ENCODE measurements around the gene FLT3. TPM values are rescaled to one million over a fixed set of nuclear protein-coding genes. Genes with fewer than 3 reads are reported as not detected.
"Not testable (repeated sequence)": the region's sequence is repeated elsewhere in the genome, so short reads cannot be mapped to it uniquely, and the experiment has no call there.

The FLT3 gene
- total RNA-seq, 5 donors from 2014 or later (not counting 1 experiment from before 2014, with no cell fraction given): 0.13 to 0.48 (median 0.26) TPM

- Histone ChIP-seq H3K4me1 (ENCODE audit: control insufficient read depth in 1 of 2, extremely low read depth in 1 of 2, insufficient read depth in 2 of 2, low read length in 2 of 2) (no peaks in the 10 kb centered on the region), H3K36me3 (ENCODE audit: control insufficient read depth in 2 of 2, extremely low read depth in 1 of 2, insufficient read depth in 1 of 2, low read length in 1 of 2) (no peaks in the 10 kb centered on the region), H3K9me3 (no peaks in the 10 kb centered on the region), H3K27me3 (replicated peaks in 1 of 2; ENCODE audit: control insufficient read depth in 2 of 2, extremely low read depth in 1 of 2, insufficient read depth in 2 of 2, low read length in 1 of 2) (peaks cover 0 to 18% of the 10 kb centered on the region in 2 experiments), H3K27ac (ENCODE audit: low read length) (no peak overlapping the region), H3K4me3 (ENCODE audit: control insufficient read depth in 1 of 2, extremely low read depth in 1 of 2, low read length in 1 of 2) (no peak overlapping the region)
- ATAC-seq (replicated peaks in 1 of 4) (no peak), DNase-seq (no peak)
- Mint-ChIP-seq H3K27ac (no peak overlapping the region), H3K9me3 (no peaks in the 10 kb centered on the region), H3K4me1 (peaks cover 0 to 6% (median 3%) of the 10 kb centered on the region in 3 donors), H3K27me3 (peaks cover 13 to 30% of the 10 kb centered on the region in 2 donors), H3K36me3 (no peaks in the 10 kb centered on the region), H3K4me3 (no peak overlapping the region)
- ChIA-PET POLR2A (no interaction called here), CTCF (interaction anchor here in 1 of 2 donors (0.7 kb wide), 1 partner anchor 144 kb away, joined by 3 read pairs; no protein-coding TSS in a partner anchor)
- 79% methylated on average over 4 of the region's 8 CpGs for WGBS (ENCODE audit: insufficient coverage)
These were observed 66.3 kb downstream of the FLT3 start for GRCh38 chr13:28033894-28034655.

GRCh38 chr13:28032438-28032837 is 67.9 kb downstream of the FLT3 start:
- H3K4me1 Mint-ChIP-seq: peaks cover 7 to 12% (median 8%) of the 10 kb centered on the region in 3 donors
- H3K4me3 ChIP-seq (ENCODE audit: control insufficient read depth in 1 of 2, extremely low read depth in 1 of 2, low read length in 1 of 2); H3K36me3 Mint-ChIP-seq; H3K4me3 Mint-ChIP-seq; H3K9me3 Mint-ChIP-seq; ATAC-seq (replicated peaks in 1 of 4); H3K36me3 ChIP-seq (ENCODE audit: control insufficient read depth in 2 of 2, extremely low read depth in 1 of 2, insufficient read depth in 1 of 2, low read length in 1 of 2); H3K4me1 ChIP-seq (ENCODE audit: control insufficient read depth in 1 of 2, extremely low read depth in 1 of 2, insufficient read depth in 2 of 2, low read length in 2 of 2); H3K27ac Mint-ChIP-seq; POLR2A ChIA-PET; H3K9me3 ChIP-seq; DNase-seq; H3K27ac ChIP-seq (ENCODE audit: low read length); CTCF ChIA-PET: not testable (repeated sequence)
- WGBS (ENCODE audit: insufficient coverage): no CpG with 5 or more reads among the region's 1 CpG
- peaks cover 8 to 33% of the 10 kb centered on the region in 2 donors for H3K27me3 Mint-ChIP-seq
- H3K27me3 ChIP-seq (replicated peaks in 1 of 2; ENCODE audit: control insufficient read depth in 2 of 2, extremely low read depth in 1 of 2, insufficient read depth in 2 of 2, low read length in 1 of 2): peaks cover 0 to 15% of the 10 kb centered on the region in 2 experiments

GRCh38 chr13:28031896-28032288 is 68.5 kb downstream of the FLT3 start:
- no peak overlapping the region for H3K27ac Mint-ChIP-seq
- CTCF ChIA-PET: no interaction called here

GRCh38 chr13:28031220-28031895 is 69.0 kb downstream of the FLT3 start:
- Mint-ChIP-seq H3K27me3 (peaks cover 8 to 34% of the 10 kb centered on the region in 2 donors), H3K9me3 (no peaks in the 10 kb centered on the region), H3K4me1 (peaks cover 9 to 14% (median 13%) of the 10 kb centered on the region in 3 donors), H3K27ac (no peak overlapping the region), H3K36me3 (no peaks in the 10 kb centered on the region), H3K4me3 (no peak overlapping the region)
- DNase-seq (peak in 3 of 35 experiments; percentile 0 to 25 (median 5)), ATAC-seq (replicated peaks in 1 of 4) (no peak)
- Histone ChIP-seq H3K27ac (ENCODE audit: low read length) (no peak overlapping the region), H3K36me3 (ENCODE audit: control insufficient read depth in 2 of 2, extremely low read depth in 1 of 2, insufficient read depth in 1 of 2, low read length in 1 of 2) (no peaks in the 10 kb centered on the region), H3K9me3 (no peaks in the 10 kb centered on the region), H3K4me3 (ENCODE audit: control insufficient read depth in 1 of 2, extremely low read depth in 1 of 2, low read length in 1 of 2) (no peak overlapping the region), H3K27me3 (replicated peaks in 1 of 2; ENCODE audit: control insufficient read depth in 2 of 2, extremely low read depth in 1 of 2, insufficient read depth in 2 of 2, low read length in 1 of 2) (peaks cover 0 to 15% of the 10 kb centered on the region in 2 experiments), H3K4me1 (ENCODE audit: control insufficient read depth in 1 of 2, extremely low read depth in 1 of 2, insufficient read depth in 2 of 2, low read length in 2 of 2) (peaks cover 0 to 2% of the 10 kb centered on the region in 2 experiments)
- 58% methylated on average over 10 of the region's 10 CpGs for WGBS (ENCODE audit: insufficient coverage)
- CTCF ChIA-PET: no interaction called here
- POLR2A ChIA-PET: no interaction called here

More at GRCh38 chr13:28031896-28032288, 68.5 kb downstream of the FLT3 start:
- H3K36me3 Mint-ChIP-seq: no peaks in the 10 kb centered on the region
- POLR2A ChIA-PET: no interaction called here
- no peak overlapping the region for H3K4me3 Mint-ChIP-seq
- WGBS (ENCODE audit: insufficient coverage): 75% methylated on average over 4 of the region's 5 CpGs
- DNase-seq (no peak), ATAC-seq (replicated peaks in 1 of 4) (no peak)
- peaks cover 0 to 2% of the 10 kb centered on the region in 2 experiments for H3K4me1 ChIP-seq (ENCODE audit: control insufficient read depth in 1 of 2, extremely low read depth in 1 of 2, insufficient read depth in 2 of 2, low read length in 2 of 2)
- H3K27ac ChIP-seq (ENCODE audit: low read length): no peak overlapping the region
- H3K36me3 ChIP-seq (ENCODE audit: control insufficient read depth in 2 of 2, extremely low read depth in 1 of 2, insufficient read depth in 1 of 2, low read length in 1 of 2): no peaks in the 10 kb centered on the region
- H3K9me3 Mint-ChIP-seq: no peaks in the 10 kb centered on the region
- peaks cover 8 to 34% of the 10 kb centered on the region in 2 donors for H3K27me3 Mint-ChIP-seq
- H3K27me3 ChIP-seq (replicated peaks in 1 of 2; ENCODE audit: control insufficient read depth in 2 of 2, extremely low read depth in 1 of 2, insufficient read depth in 2 of 2, low read length in 1 of 2): peaks cover 0 to 15% of the 10 kb centered on the region in 2 experiments
- H3K9me3 ChIP-seq: no peaks in the 10 kb centered on the region
- H3K4me3 ChIP-seq (ENCODE audit: control insufficient read depth in 1 of 2, extremely low read depth in 1 of 2, low read length in 1 of 2): no peak overlapping the region
- peaks cover 9 to 13% (median 12%) of the 10 kb centered on the region in 3 donors for H3K4me1 Mint-ChIP-seq

GRCh38 chr13:28027607-28028364 is 72.6 kb downstream of the FLT3 start:
- Histone ChIP-seq H3K36me3 (ENCODE audit: control insufficient read depth in 2 of 2, extremely low read depth in 1 of 2, insufficient read depth in 1 of 2, low read length in 1 of 2) (no peaks in the 10 kb centered on the region), H3K4me3 (ENCODE audit: control insufficient read depth in 1 of 2, extremely low read depth in 1 of 2, low read length in 1 of 2) (no peak overlapping the region), H3K27me3 (replicated peaks in 1 of 2; ENCODE audit: control insufficient read depth in 2 of 2, extremely low read depth in 1 of 2, insufficient read depth in 2 of 2, low read length in 1 of 2) (peaks cover 0 to 8% of the 10 kb centered on the region in 2 experiments), H3K9me3 (no peaks in the 10 kb centered on the region), H3K27ac (ENCODE audit: low read length) (no peak overlapping the region), H3K4me1 (ENCODE audit: control insufficient read depth in 1 of 2, extremely low read depth in 1 of 2, insufficient read depth in 2 of 2, low read length in 2 of 2) (peaks cover 0 to 2% of the 10 kb centered on the region in 2 experiments)
- Mint-ChIP-seq H3K27me3 (peaks cover 8 to 29% of the 10 kb centered on the region in 2 donors), H3K4me3 (peak overlapping the region in 1 of 3 donors; percentile 44), H3K27ac (no peak overlapping the region), H3K4me1 (peaks cover 9 to 14% (median 13%) of the 10 kb centered on the region in 3 donors), H3K9me3 (no peaks in the 10 kb centered on the region), H3K36me3 (no peaks in the 10 kb centered on the region)
- ChIA-PET POLR2A (no interaction called here), CTCF (interaction anchor here in 1 of 2 donors (0.7 kb wide), 1 partner anchor 1052 kb away, joined by 5 read pairs; no protein-coding TSS in a partner anchor)
- WGBS (ENCODE audit: insufficient coverage): 22% methylated on average over 5 of the region's 8 CpGs
- ATAC-seq (replicated peaks in 1 of 4): peak; percentile 40 to 61 (median 53)
- DNase-seq: peak in 4 of 35 experiments; percentile 1 to 8 (median 4)

- ATAC-seq (replicated peaks in 1 of 4) (no peak), DNase-seq (no peak)
- Histone ChIP-seq H3K27me3 (replicated peaks in 1 of 2; ENCODE audit: control insufficient read depth in 2 of 2, extremely low read depth in 1 of 2, insufficient read depth in 2 of 2, low read length in 1 of 2) (peaks cover 0 to 7% of the 10 kb centered on the region in 2 experiments), H3K4me3 (ENCODE audit: control insufficient read depth in 1 of 2, extremely low read depth in 1 of 2, low read length in 1 of 2) (no peak overlapping the region), H3K27ac (ENCODE audit: low read length) (no peak overlapping the region), H3K9me3 (no peaks in the 10 kb centered on the region), H3K36me3 (ENCODE audit: control insufficient read depth in 2 of 2, extremely low read depth in 1 of 2, insufficient read depth in 1 of 2, low read length in 1 of 2) (no peaks in the 10 kb centered on the region), H3K4me1 (ENCODE audit: control insufficient read depth in 1 of 2, extremely low read depth in 1 of 2, insufficient read depth in 2 of 2, low read length in 2 of 2) (peaks cover 0 to 2% of the 10 kb centered on the region in 2 experiments)
- Mint-ChIP-seq H3K9me3 (no peaks in the 10 kb centered on the region), H3K4me1 (peaks cover 9 to 14% (median 13%) of the 10 kb centered on the region in 3 donors), H3K4me3 (no peak overlapping the region), H3K27me3 (peaks cover 8 to 24% of the 10 kb centered on the region in 2 donors), H3K36me3 (no peaks in the 10 kb centered on the region), H3K27ac (no peak overlapping the region)
- CTCF ChIA-PET: no interaction called here
- POLR2A ChIA-PET: no interaction called here
These were observed 73.3 kb downstream of the FLT3 start for GRCh38 chr13:28027071-28027470.
